Tongue (tissue), 2 donors: ENCODE measurements around the gene LINGO4. TPM values are rescaled to one million over a fixed set of nuclear protein-coding genes. Genes with fewer than 3 reads are reported as not detected.

Experiments used
- DNase-seq: peaks from one replicate; pipeline ENCODE4 v3.0.0-alpha.2; 2015
- total RNA-seq: library from RNA; depleted of rRNA; stranded (reverse); fragments of >200 nt; gene quantifications from one replicate; pipeline ENCODE4 v1.2.3, GENCODE V29; 2014

Gene LINGO4
- total RNA-seq: 0.41 TPM

- DNase-seq: no peak
Measured at GRCh38 chr1:151805066-151805820, at the start of gene LINGO4. TSS of gene LINGO4 (minus strand) at chr1:151805419. CDS start at chr1:151802704, 2,715 bp downstream.

GRCh38 chr1:151854658-151855057 lies 49.4 kb upstream of the LINGO4 start:
- no peak for DNase-seq

GRCh38 chr1:151853411-151853943 lies 48.3 kb upstream of the LINGO4 start, which contains the start of gene THEM5:
TSS of gene THEM5 (minus strand) at chr1:151853712. CDS start at chr1:151853565, 147 bp downstream.
- DNase-seq: no peak

GRCh38 chr1:151852733-151853132 lies 47.5 kb upstream of the LINGO4 start:
- DNase-seq: no peak

DNA sequence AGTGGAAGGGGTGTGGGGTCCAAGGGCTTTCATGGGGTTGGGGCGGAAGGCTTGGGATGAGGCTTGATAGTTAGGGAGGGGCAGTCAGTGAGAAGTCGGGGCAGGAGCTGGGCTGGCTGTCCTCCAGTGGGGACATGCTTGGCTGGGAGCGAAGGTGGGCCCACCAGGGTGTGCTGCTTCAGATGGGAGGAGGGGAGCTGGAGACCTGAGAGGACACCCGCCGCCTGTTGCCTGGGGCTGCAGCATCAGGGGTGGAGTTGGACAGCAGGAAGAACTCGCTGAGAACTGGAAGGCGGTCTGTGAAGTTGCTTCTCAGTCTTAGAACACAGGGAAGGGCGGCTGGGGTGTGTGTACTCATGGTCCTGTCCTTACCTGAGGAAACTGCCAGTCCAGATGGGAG lies 46.7 kb upstream of the LINGO4 start:
- DNase-seq: no peak

- no peak for DNase-seq
Measured at GRCh38 chr1:151849871-151850270, 44.7 kb upstream of the LINGO4 start.

GRCh38 chr1:151849126-151849525 lies 43.9 kb upstream of the LINGO4 start:
- no peak for DNase-seq

DNA sequence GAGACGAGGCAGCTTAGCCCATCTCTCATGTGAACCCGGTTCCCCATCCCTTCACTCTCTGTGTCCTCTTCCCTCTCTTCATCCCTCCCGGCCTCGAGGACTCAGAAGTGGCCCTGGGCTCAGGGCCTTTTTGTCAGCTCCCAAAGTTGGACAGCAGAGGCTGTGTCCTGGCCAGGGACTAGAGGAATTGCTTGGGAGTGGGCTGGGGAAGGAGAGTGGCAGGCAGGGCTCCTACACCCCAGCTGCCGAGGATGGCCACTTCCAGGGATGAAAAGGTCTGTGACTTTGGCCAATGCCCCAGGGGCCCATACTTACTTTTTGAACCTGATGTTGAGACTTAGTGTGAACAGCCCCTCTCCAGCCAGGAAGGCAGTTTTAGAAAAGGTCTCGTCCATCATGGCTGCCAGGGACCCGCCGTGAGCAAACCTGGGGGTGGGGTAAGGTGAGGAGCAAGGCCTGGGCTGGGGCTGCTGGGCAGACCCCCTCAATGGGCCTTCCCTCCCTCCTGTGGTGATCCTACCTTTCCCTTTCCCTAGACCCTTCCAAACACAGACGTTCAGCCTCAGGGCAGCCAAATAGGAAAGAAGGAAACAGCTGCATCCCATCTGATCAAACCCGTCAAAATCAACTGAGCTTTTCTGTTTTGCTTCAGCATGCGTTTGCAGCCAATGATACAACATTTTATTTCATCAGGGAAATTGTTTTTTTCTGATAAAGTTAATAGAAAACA lies 42.8 kb upstream of the LINGO4 start:
- DNase-seq: peak; percentile 66

GRCh38 chr1:151846686-151847237 lies 41.5 kb upstream of the LINGO4 start:
- DNase-seq: no peak

DNA sequence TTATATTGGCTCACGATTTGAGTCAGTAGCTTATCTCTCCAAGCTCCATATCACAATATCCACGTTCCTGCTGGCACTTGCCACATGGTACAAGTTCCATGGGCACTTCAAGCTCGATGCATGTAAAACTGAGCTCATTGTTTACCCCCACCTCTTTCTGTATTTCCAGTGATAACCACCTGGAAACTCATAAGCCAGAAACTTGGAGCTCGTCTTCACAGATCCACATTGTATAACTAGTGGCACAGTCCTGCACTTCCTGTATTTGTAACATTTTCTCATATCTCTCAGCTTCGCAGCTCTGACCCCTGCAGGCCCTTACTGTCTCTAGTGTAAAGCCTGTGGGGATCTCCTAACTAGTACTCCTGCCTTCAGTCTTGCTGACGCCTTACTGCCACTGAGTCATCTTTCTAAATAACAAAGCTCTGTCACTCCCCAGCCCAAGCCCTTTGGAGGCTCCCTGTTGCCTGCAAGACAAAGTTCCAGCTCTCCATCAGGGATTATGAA lies 40.9 kb upstream of the LINGO4 start:
- DNase-seq: no peak

DNA sequence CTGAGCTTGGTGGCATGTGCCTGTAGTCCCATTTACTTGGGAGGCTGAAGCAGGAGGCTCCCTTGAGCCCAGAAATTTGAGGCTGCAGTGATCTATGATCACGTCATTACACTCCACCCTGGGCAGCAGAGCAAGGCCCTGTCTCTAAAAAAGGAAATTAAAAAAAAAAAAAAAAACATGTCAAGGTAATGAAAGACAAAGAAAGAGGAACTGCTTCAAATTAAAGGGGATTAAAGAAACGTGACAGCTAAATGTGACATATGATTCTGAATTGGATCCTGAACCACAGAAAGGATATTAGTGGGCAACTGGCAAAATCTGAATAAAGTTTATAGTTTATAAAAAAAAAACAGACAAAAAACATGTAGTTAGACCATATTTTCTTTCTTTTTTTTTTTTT lies 38.2 kb upstream of the LINGO4 start:
- DNase-seq: no peak

- DNase-seq: no peak
Measured at GRCh38 chr1:151841141-151841540, 35.9 kb upstream of the LINGO4 start.

DNA sequence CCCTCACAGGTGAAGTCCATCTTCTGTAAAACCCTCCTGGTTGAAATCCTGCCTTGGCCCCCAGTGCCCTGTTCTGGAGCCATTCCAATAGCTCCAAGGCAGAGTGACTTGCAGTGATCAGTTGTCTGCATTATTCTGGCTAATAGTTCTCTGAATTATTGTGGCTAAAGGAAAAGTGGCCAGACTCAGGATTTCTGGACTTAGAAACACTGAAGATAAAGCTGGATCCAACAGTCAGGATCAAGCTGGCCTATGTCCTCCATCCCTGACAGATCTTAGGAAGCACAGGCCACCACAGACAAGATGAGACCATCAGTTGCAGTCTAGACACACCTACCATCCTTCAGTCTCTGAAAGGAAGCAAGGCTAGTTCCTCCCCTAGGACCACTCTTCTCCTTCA lies 35.2 kb upstream of the LINGO4 start:
- no peak for DNase-seq

DNA sequence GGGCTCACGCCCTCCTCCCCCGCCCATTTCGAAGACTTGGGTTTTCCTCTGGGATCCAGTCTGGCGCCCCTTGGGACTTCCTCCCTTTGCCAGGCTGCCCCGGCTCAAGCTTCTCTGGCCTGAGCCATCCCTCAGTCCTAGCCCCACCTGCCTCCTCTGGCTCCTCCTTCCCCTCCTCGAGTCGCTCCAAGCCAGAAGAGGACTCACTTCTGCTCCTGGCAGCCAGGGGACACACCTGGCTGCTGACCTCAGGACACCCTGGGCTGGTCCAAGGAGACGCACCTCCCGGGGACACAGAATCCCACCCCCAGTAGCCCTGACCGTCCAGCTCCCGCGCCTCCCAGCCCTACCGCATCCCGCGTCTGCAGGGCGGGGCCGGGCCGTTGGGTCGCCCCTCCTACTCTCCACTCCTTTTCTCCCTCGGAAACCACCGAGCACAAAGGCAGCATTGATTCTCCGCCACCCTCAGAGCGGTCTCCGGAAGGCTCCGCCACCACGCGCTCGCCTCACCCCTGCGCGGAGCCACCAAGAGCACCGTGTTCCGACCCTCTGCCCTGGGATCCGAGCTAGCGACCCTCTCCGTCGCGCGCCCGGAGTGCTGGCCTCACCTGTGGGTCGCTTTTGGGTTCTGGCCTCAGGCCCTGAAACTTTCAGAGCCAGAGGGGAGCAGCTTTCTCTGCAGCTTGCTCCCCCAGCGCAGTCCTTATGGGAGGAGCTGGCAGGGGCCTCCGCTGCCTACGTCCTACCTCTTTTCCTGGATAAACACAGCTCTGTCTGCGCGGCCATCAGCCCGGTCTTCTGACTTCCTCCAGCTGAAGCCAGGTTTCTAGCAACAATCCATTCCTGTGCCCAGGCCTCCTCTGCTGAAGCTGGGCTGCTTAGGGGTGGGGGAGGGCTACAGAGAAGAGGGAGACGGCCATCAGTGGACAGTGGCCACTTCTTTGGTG lies 34.5 kb upstream of the LINGO4 start, which contains the start of gene C2CD4D:
TSS of gene C2CD4D (minus strand) at position 364 of the 947 bp plus-strand sequence. CDS start 831 bp downstream, outside the sequence.
- peak; percentile 74 for DNase-seq

GRCh38 chr1:151839082-151839412 lies 33.8 kb upstream of the LINGO4 start:
- DNase-seq: no peak

DNA sequence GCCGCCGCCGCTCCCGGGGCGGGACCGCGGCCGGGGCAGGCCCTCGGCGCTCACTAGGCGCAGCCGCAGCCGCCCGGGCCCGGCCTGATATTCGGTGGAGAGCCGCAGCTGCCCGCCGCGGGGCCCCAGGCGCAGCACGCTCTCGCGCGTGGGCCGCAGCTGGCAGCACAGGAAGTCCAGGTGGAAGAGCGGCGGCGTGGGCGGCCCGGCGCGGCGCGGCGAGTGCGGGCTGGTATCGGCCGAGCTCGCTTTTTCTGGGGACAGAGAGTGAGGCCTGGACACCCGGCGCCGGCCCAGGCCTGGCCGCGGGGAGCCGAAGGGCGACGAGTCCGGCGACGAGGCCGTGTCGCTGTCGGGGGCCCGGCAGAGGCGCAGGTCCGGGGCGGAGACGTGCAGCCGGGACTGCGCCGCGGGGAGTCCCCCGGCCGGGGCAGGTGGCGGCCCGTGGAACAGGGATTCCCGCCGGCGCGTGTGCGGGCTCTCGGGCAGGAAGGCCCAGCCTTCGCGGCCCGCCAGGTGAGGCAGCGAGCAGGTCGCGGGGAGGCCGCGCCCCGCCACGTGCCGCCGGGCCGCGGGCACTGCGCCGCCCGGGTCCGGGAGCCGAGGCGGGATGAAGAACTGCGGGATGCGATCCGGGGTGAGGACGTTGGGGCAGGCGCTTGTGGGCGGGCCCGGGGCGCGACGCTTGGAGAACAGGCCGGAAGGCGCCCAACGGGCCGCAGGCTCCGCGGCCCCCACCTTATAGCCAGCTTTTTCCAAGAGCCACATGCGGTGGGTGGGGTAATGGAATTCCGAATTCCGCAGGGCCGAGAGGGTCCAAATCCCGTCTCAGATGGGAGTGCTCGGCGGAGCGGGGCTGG lies 33.2 kb upstream of the LINGO4 start:
- DNase-seq: peak; percentile 40

GRCh38 chr1:151837884-151838221 lies 32.6 kb upstream of the LINGO4 start:
- DNase-seq: no peak

- no peak for DNase-seq
Measured at GRCh38 chr1:151837197-151837596, 32.0 kb upstream of the LINGO4 start.

DNA sequence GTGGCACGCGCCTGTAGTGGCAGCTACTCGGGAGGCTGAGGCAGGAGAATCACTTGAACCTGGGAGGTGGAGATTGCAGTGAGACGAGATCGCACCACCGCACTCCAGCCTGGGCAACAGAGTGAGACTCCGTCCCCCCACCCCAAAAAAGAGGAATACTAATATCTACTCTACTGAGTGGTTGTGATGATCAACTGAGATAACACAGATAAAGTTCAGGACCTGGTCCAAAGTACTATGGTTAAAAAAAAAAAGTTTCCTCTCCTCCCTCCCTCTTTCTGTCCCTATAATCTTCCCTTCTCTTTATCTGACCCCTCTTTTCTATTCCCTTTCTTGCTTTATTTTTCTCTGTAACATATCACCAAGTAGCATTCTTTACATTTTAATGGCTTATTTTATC lies 30.4 kb upstream of the LINGO4 start:
- no peak for DNase-seq

DNA sequence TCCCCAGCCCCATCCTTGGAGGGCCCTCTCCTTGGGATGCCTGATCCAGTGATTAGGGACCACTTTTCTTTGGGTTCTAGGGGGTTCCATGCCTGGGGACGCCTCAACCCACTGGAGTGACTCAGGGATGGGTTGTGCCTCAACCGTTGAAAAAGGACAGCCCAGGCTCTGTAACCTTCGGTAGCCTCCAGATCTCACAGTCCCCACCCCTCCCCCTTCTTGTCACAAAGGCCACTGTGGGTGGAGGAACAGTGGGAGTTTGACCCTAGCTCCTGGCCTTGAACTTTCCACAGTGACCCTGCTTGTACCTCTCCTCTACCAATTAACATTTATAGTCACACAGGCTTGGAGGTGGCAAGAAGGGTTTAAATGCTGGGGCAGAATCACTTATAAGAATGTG lies 29.0 kb upstream of the LINGO4 start:
- DNase-seq: no peak
